ENCODE data around the gene CHST15. TPM values are rescaled to one million over a fixed set of nuclear protein-coding genes. Genes with fewer than 3 reads are reported as not detected.

CHST15 gene
- total and polyA plus RNA-seq, 2 experiments from 2014 or later, result 0.06 to 0.11 TPM

GRCh38 chr10:124127965-124128810 lies 34.8 kb upstream of the CHST15 start:
- no peak overlapping the region for H3K4me2 ChIP-seq (ENCODE audit: unreplicated experiment)
- H3K79me2 ChIP-seq (ENCODE audit: insufficient read depth), result no peaks in the 10 kb centered on the region
- no peak for DNase-seq
- no peak overlapping the region for H2AFZ ChIP-seq
- H3K27ac ChIP-seq, result no peak overlapping the region
- no peaks in the 10 kb centered on the region for H3K36me3 ChIP-seq (ENCODE audit: low read depth)
- no peaks in the 10 kb centered on the region for H4K20me1 ChIP-seq (ENCODE audit: insufficient read depth)
- no peak overlapping the region for H3K4me3 ChIP-seq
- WGBS, 2 experiments (ENCODE audit: low coverage in 1 of 2, low lambda C conversion rate in 2 of 2, missing lambda C conversion rate in 2 of 2), result 63 to 69% methylated on average over 12 to 13 of the region's 14 CpGs
- no peak overlapping the region for H3K9ac ChIP-seq
- no peaks in the 10 kb centered on the region for H3F3A ChIP-seq (ENCODE audit: insufficient read depth)
- H3K27me3 ChIP-seq (replicated peaks; ENCODE audit: insufficient read depth), result no peaks in the 10 kb centered on the region
- no peaks in the 10 kb centered on the region for H3K9me3 ChIP-seq (ENCODE audit: low read depth)
- no peaks in the 10 kb centered on the region for H3K4me1 ChIP-seq (ENCODE audit: insufficient read depth)
- TF ChIP-seq EZH2 (IDR thresholded peaks at IDR 0.05; ENCODE audit: insufficient read depth, poor library complexity, severe bottlenecking) (no peak), EZH2phosphoT487 (IDR thresholded peaks at IDR 0.05; ENCODE audit: insufficient read depth, low read depth) (no peak)
- no peaks in the 10 kb centered on the region for H3K9me2 ChIP-seq (ENCODE audit: insufficient read depth)
- in situ Hi-C loops (cut with MboI), result no loop called here

- 44 to 47% methylated on average over 9 of the region's 9 CpGs for WGBS, 2 experiments (ENCODE audit: low coverage in 1 of 2, low lambda C conversion rate in 2 of 2, missing lambda C conversion rate in 2 of 2)
- no peaks in the 10 kb centered on the region for H3K36me3 ChIP-seq (ENCODE audit: low read depth)
- in situ Hi-C loops (cut with MboI), result no loop called here
- no peaks in the 10 kb centered on the region for H3K4me1 ChIP-seq (ENCODE audit: insufficient read depth)
- H4K20me1 ChIP-seq (ENCODE audit: insufficient read depth), result no peaks in the 10 kb centered on the region
- no peak for DNase-seq
- H3F3A ChIP-seq (ENCODE audit: insufficient read depth), result no peaks in the 10 kb centered on the region
- no peak overlapping the region for H3K4me3 ChIP-seq
- no peak overlapping the region for H2AFZ ChIP-seq
- no peak for TF ChIP-seq EZH2phosphoT487 (IDR thresholded peaks at IDR 0.05; ENCODE audit: insufficient read depth, low read depth)
- TF ChIP-seq EZH2 (IDR thresholded peaks at IDR 0.05; ENCODE audit: insufficient read depth, poor library complexity, severe bottlenecking), result no peak
- no peaks in the 10 kb centered on the region for H3K9me2 ChIP-seq (ENCODE audit: insufficient read depth)
- H3K9me3 ChIP-seq (ENCODE audit: low read depth), result no peaks in the 10 kb centered on the region
- H3K27me3 ChIP-seq (replicated peaks; ENCODE audit: insufficient read depth), result no peaks in the 10 kb centered on the region
- H3K4me2 ChIP-seq (ENCODE audit: unreplicated experiment), result no peak overlapping the region
- no peak overlapping the region for H3K9ac ChIP-seq
- no peaks in the 10 kb centered on the region for H3K79me2 ChIP-seq (ENCODE audit: insufficient read depth)
- no peak overlapping the region for H3K27ac ChIP-seq
Observed at GRCh38 chr10:124127563-124127962, 34.2 kb upstream of the CHST15 start.

GRCh38 chr10:124126983-124127385 lies 33.6 kb upstream of the CHST15 start:
- no peak overlapping the region for H3K9ac ChIP-seq

GRCh38 chr10:124126145-124126982 lies 33.0 kb upstream of the CHST15 start:
- Histone ChIP-seq H3K4me2 (ENCODE audit: unreplicated experiment) (no peak overlapping the region), H3K36me3 (ENCODE audit: low read depth) (no peaks in the 10 kb centered on the region), H2AFZ (no peak overlapping the region), H3K4me3 (no peak overlapping the region), H3K9me3 (ENCODE audit: low read depth) (no peaks in the 10 kb centered on the region), H4K20me1 (ENCODE audit: insufficient read depth) (no peaks in the 10 kb centered on the region), H3K9me2 (ENCODE audit: insufficient read depth) (no peaks in the 10 kb centered on the region), H3K9ac (no peak overlapping the region), H3K4me1 (ENCODE audit: insufficient read depth) (no peaks in the 10 kb centered on the region), H3K27ac (no peak overlapping the region), H3K27me3 (replicated peaks; ENCODE audit: insufficient read depth) (no peaks in the 10 kb centered on the region), H3F3A (ENCODE audit: insufficient read depth) (no peaks in the 10 kb centered on the region), H3K79me2 (ENCODE audit: insufficient read depth) (no peaks in the 10 kb centered on the region)
- 35 to 36% methylated on average over 11 of the region's 11 CpGs for WGBS, 2 experiments (ENCODE audit: low coverage in 1 of 2, low lambda C conversion rate in 2 of 2, missing lambda C conversion rate in 2 of 2)
- in situ Hi-C loops (cut with MboI), result no loop called here
- TF ChIP-seq EZH2phosphoT487 (IDR thresholded peaks at IDR 0.05; ENCODE audit: insufficient read depth, low read depth), result no peak
- no peak for TF ChIP-seq EZH2 (IDR thresholded peaks at IDR 0.05; ENCODE audit: insufficient read depth, poor library complexity, severe bottlenecking)
- no peak for DNase-seq

More at GRCh38 chr10:124126983-124127385, 33.6 kb upstream of the CHST15 start:
- DNase-seq, result no peak
- H3K9me3 ChIP-seq (ENCODE audit: low read depth), result no peaks in the 10 kb centered on the region
- H3K4me3 ChIP-seq, result no peak overlapping the region
- no peaks in the 10 kb centered on the region for H3K79me2 ChIP-seq (ENCODE audit: insufficient read depth)
- TF ChIP-seq EZH2phosphoT487 (IDR thresholded peaks at IDR 0.05; ENCODE audit: insufficient read depth, low read depth) (no peak), EZH2 (IDR thresholded peaks at IDR 0.05; ENCODE audit: insufficient read depth, poor library complexity, severe bottlenecking) (no peak)
- H3K36me3 ChIP-seq (ENCODE audit: low read depth), result no peaks in the 10 kb centered on the region
- in situ Hi-C loops (cut with MboI), result no loop called here
- no peaks in the 10 kb centered on the region for H3K9me2 ChIP-seq (ENCODE audit: insufficient read depth)
- no peak overlapping the region for H3K4me2 ChIP-seq (ENCODE audit: unreplicated experiment)
- no peak overlapping the region for H2AFZ ChIP-seq
- no peaks in the 10 kb centered on the region for H3K27me3 ChIP-seq (replicated peaks; ENCODE audit: insufficient read depth)
- no peak overlapping the region for H3K27ac ChIP-seq
- H3K4me1 ChIP-seq (ENCODE audit: insufficient read depth), result no peaks in the 10 kb centered on the region
- no peaks in the 10 kb centered on the region for H4K20me1 ChIP-seq (ENCODE audit: insufficient read depth)
- 44 to 49% methylated on average over 9 of the region's 9 CpGs for WGBS, 2 experiments (ENCODE audit: low coverage in 1 of 2, low lambda C conversion rate in 2 of 2, missing lambda C conversion rate in 2 of 2)
- H3F3A ChIP-seq (ENCODE audit: insufficient read depth), result no peaks in the 10 kb centered on the region
